GM18498 (cell line): ENCODE measurements around the gene MAML3.

Source experiments
- ATAC-seq: cut with Tn5 transposase; IDR thresholded peaks from one replicate; pipeline ENCODE4 v1.9.1; 2021; ENCODE audit warnings: mild to moderate bottlenecking, moderate library complexity; ENCODE audit not compliant: unreplicated experiment

MAML3 gene

DNA sequence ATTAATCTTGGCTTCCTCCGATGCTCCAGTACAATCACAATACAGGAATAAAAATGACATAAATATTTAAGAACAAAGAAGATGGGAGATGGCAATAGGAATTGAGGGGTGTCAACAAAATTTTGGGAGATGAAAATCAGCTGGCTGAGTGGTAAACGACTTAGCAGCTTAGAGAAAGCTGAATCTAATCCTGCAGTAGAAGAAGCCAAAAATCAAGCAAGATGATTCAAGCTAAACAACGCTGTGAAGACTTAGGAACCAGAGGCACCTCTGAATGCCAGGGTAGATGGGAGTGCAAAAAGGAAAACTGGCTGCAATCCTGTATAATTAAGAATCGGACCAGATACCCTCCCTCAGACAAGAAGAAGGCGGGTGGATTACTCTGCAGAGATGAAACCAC is 273.1 kb downstream of the MAML3 start:
- no peak for ATAC-seq

DNA sequence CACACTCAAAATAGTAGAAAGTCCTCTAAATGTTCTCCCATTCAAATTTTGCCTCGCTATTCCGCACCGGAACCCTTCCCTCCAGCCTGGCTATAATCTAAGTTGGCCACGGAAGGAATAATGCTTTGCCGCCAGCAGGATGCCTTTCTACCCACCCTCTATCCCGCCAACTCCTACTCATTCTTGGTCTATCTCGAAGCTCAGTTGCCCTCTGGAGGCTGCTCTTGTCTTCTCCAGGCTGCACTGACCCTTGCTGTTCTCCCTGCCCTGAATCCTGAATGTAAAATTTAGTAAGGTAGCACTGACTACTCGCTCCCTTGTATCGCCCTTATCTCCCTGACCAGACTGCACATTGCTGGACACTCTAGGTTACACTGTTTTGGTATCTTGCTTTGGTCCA is 275.9 kb downstream of the MAML3 start:
- no peak for ATAC-seq

DNA sequence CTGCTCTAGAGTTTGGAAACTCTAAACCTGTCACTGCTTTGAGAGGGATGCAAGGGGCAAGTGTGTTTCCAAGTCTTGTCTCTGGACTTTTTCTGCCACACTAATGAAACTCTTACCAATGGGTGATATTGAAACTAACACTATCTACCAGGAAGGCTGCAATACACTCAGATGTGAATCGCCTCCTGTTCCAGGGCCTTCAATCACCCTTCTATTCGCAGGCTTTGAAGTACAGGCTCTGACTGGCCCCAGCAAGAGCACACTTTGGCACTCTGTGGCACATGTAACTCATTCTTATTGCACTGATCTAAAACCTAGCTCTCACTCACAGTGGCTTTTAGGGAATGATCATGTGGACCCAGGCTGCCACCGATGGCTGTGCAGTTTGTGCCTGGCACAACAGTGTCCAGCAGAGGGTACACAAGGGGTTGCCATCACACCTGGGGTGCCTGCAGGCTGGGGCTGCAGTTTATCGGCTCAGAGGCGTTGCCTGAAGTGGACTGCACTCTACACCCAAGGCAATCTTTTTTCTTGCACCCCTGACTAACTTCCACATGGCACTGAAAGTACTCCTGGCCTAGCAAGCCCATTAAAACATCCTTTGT is 277.5 kb downstream of the MAML3 start:
- ATAC-seq = no peak

DNA sequence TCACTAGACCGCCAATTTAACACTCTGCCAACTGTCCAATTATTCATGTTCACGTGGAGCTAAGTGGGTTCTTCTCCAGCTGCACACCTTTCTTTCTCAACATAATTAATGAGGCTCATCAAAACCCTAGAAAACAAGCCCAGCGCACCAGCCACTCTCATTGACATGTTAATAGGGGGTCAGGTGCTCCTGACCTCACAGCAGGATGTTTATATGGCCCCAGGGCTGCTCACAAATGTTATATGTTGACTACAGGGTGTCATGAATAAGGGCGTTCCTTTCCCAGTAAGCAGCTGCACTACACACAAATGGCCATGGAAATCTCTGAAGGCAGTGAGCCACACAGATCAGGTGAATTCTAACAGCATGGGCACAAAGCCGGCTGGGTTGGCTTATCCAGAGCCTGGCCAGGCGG is 278.6 kb downstream of the MAML3 start:
- ATAC-seq = no peak

DNA sequence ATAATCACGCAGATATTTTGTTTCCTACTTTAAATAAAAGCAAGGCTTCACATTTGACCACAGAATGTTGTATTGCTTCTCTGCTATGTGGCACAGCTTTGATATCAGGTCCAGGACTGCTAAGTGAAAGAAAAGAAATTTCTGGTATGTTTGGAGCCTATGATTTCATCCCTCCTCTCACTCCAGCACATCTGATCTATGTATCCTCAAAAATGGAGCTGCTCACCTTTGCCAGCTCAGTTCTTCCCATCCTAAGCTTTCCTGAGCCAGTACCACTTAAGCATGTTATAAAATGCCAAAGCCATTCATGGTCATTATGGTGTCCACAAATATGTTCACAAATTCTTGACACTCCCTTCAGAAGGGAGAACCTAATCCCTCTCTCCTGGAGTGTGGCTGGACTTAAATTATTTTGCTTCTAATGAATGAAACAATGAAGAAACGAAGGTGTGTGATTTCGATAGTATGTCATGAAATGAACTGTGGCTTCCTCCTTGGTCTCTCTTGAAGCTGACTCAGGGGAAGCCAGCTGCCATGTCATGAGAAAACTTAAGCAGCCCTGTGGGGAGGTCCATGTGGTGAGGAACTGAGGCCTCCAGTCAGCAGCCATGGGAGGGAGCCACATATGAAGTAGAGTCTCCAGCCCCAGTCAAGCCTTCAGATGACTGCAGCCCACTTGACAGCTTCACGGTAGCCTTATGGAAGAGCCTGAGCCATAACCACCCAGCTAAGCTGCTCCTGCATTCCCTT is 280.7 kb downstream of the MAML3 start:
- ATAC-seq = no peak

DNA sequence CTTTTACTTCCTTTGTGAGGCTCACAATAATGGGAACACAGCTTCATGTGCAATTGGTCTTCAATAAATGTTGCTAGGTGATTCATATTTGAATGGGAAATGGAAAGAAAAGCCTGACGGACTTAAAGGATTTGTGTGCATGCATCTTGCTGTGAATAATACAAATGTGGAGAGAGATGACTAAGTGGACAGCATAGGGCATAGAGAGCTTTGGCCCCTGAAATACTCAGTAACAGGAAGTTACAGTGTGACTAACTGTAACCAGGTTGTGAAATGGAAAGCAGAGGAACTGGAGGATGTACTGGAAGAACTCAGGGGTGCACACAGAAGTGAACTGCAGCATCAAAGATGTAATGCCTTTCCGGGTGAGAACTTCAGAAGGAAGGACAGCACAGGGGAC is 281.7 kb downstream of the MAML3 start:
- ATAC-seq = no peak

DNA sequence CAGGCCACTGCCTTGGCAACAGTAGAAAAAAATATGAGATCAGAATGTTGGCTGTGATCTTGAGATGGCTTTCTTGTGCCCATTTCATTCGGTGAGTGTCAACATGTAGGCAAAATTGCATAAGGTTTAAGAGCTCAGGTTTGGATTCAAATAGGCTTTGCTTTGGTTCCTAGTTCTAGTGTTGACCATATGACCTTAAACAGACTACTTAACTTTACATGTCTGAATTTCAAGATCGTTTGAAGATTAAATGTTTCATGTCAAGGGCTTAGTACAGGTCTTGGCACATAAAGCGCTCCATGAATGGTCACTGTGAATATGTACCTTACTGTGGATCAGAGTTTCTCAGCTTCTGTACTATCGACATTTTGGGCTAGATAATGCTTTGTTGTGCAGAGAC is 284.2 kb downstream of the MAML3 start:
- ATAC-seq = no peak

DNA sequence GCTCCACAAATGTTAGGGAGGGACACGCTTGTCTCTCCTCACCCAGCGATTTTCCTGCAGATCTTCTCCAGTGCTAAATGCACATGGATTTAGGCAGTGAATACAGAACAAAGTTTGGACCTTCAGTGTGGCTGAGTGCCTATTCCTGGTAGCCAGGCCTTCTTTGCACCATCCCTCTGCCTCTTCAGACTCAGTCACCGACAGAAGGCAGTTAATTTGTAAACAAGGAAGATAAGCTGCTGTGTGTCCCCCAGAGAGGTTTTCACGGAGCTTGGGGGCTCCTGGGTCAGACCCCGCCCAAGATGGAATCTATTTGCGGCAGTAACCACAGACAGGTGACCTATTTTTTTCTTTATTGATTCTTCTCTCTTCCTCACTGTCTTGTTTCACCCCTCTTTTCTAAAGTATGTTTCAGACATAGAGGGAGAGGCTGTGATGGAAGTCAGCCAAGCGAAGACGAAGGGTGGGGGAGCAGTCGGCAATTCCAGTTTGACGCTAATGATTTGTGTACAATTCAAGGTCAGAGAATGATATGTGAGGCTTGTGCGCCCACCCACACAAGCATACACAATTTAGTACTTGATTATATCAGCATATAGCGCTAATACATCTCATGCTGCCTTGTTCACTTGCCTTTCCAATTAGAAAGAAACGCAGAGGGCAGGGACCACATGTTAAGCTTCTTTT is 287.6 kb downstream of the MAML3 start:
- ATAC-seq = no peak

DNA sequence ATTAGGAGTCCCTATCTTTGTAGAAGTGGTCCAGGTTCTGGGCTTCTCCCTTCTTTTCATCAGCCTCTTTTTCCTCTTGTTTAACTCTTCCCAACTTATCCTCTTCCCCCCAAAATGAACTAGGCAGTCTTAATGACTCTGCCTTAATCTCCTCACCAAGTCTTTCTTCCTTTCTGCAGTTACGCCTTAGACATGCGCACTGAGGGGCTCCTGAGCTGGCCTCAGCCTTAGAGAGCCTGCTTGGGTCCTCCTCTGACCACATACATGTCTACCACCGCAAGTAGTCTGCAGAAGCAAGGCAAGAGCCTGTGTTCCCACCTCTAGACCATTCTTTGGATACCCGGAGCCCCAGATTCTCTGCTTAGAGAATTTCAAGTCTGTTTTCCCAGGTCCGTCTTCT is 288.4 kb downstream of the MAML3 start:
- no peak for ATAC-seq

DNA sequence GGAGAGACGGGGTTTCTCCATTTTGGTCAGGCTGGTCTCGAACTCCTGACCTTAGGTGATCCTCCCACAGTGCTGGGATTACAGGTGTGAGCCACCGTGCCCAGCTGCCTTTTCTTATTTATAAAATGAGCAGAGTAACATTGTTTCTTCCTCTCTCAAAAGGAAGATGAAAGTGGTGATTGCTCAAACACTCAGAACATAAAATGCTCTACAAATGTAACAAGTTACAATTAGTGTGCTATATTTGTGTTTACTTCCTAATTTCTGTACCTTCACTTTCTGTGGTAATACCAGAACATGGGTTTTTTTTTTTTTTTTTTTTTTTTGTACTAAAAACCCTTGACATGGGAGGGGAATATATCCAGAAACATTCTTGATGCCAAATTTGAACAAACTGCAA is 290.5 kb downstream of the MAML3 start:
- no peak for ATAC-seq

DNA sequence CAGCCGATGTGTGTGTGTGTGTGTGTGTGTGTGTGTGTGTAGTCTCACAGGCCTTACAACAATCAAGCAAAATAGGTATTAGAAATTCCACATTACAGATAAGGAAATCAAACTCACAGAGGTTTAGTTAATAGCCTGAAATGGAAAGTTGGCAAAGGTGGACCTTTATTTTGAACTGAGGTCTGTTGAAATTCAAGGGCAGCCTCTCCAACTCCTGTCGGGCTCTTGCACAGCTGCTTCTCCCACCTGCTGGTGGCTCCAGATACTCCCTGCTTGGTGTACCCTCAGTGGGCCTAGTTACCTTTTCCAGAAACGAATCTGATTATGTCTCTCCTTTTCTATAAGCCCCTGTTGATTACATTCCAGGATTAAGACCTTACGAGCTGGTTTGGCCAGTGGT is 292.5 kb downstream of the MAML3 start:
- no peak for ATAC-seq

DNA sequence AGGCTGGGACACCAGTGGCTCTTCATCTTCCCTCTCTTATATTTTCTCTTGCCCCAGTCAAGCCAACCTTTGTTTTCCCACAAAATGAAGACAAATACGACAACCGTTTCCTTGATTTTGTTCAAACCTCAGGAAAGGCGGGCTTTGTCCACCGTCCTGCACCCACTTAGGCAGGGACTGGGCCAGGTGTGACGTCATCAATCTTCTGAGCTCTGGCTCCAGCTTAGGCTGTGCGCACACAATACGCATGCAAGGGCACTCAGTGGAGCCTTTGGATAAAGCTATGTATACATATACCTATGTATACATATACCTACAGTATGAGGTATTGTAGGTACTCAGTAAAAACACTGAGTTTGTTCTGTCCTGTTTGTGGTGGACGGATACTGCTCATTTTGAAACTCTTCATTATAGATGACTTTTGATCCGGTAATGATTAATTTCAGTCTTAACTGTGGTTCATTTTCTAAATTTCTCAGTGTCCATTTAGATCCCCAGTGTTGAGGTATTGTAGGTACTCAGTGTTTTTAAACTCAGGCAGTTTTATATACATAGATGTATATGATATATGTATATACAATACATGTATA is 293.5 kb downstream of the MAML3 start:
- ATAC-seq = no peak

DNA sequence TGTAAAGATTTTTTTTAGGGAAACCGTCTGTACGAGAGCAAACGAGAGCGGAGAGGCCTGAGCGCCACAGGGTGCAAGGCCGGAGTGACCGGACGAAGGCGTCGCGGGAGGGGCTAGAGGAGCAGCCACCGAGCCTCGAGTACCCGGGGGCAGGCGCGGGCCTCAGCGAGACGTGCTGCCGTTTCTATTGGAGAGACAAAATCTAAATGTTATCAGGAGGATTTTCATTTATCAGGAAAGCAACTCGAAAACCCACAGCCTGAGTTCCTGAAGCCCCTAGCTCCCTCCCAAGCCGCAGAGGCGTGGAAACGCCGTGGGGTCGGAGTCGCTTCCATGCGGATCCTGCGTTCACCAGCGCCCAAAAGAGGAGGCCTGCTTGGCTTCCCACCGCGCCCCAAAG is 294.1 kb downstream of the MAML3 start:
- no peak for ATAC-seq

DNA sequence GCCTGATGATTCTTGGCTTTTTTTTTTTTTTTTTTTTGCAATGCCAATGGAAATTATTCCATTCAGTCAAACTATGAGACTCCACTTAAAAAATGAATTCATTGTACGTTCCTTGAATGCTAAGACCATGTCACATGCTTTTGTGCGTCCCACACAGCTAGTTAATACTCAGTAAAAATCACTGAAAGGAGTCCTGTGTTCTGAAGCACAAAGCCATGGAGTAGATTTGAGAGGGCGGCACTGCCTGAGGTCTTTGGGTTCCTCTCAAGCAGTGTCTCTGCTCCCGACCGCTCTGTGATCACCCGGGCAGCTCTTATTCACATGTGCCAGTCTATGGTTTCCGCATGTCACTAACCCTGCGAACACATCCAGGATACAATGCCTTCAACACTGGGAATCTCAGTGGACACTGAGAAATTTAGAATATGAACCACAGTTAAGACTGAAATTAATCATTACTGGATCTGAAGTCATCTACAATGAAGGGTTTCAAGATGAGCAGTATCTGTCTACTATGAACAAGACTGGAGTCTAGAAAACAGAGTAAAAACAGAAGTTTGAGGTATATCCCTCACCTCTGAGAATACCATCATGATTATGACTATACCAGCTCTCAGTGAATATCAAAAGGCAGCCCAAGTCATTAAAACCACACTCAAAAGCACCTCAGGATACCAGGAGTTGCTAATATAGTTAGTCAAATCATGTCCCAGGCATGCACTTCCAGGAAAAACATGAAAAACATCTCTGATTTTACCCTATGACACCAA is 295.4 kb downstream of the MAML3 start:
- ATAC-seq = peak; percentile 89

DNA sequence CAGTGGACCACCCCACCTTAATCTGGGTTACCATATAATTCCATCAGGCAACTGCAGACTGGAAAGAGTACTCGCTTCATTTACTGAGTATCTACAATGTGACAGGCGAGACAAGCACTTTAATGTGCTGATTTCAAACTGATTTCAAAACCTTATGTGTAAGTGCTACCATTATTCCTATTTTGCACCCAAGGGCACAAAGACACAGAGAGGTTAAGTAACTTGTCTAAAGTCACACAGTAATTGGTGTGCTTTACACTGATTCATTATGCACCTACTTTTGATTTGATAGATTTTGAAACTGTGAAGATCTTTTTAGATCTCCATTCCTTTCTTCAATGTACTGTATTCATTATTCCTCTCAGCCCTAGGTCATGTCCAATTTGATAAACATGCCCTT is 296.0 kb downstream of the MAML3 start:
- no peak for ATAC-seq

DNA sequence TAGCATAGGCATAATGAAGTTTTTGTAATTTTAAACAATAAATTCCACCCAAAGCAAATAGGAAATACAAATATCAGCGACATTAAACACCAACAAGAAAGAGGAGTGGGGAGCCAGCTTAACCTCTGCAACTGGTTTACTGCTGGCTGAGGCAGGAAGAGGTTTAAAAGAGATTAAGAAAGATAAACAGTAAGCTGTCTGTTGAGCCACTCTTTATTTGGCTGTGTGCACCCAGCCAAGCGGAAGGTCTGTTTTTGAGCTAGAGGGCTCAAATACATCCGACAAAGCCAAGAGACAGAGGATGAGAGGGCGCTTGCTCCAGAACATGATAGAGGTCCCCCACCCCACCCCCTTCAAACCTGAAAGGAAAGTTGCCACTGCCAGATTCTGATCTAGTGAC is 297.0 kb downstream of the MAML3 start:
- ATAC-seq = no peak

DNA sequence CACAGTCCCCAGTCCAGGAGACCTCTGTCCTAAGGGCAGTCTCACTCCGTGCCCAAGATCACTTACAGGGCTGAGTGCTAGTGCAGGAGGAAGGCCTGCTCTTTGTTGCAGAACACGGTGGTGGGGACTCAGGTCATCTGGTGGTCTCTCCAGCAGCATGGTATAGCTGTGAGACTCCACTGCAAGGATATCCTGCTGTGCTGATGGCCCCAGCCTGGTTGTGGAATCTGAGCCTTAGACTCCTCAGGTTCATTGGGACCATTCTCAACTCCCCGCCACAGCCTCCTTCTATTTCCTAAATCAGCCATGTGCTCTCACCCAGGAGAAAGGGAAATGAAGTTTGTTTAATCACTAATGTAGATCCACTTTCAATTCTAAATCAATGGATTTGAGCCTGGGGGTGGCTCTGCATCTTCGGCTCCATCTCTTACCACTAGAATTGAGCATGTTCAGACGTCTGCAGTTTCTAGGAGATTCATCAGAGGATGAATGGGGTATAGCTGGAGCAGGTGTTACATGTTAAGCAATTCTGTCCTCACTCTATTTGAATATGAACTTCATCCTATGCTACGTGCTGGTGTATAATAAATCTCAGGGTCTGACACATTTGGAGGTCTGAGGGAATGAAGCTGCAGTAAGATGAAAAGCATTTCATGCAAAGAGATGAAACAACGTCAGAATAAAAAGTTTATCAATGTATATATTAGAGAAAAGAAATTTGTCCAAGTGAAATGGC is 299.1 kb downstream of the MAML3 start:
- ATAC-seq = no peak

DNA sequence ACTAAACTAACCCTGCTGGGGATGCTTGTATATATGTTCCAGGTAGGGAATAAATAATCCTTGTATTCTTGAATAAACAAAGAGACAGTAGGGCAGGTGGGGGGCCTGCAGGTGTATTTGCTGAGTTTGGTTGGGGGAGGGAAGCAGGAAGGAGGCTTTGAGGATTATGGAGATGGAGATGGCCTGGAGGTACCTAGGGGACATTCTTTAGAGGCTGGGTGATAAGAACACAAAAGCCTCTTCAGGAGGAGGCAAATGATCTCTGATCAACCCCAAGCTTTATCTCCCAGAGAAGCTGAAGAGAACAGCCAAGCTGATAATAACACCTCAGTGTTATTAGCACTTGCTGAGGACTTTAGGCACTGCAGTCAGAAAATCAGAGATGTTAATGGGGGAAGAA is 300.7 kb downstream of the MAML3 start:
- no peak for ATAC-seq

DNA sequence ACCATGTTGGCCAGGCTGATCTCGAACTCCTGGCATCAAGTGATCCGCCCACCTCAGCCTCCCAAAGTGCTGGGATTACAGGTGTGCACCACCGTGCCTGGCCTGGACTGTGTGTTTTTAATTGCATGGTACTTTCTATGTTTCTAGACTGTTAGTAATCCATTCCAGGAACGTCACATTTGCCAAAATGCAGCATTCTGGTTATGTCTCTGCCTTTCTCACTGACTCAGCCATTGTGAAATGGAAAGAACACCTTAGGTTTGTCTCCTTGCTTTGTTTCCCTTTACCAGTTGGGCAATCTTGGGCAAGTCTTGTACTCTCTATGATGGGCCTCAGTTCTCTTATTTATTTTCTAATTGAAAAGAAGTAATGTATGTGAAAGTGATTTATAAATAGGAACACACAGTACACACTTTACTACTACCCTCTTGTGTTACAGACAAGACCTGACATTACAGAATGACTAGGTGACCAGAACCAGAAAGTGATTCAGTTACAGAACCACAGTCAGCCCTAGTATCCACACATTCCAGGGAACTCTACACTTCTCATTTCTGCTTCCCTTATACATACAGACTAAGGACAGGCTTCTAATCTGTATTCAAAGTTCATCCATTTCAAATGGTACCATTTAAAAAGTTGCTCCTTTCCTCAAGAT is 301.2 kb downstream of the MAML3 start:
- no peak for ATAC-seq

DNA sequence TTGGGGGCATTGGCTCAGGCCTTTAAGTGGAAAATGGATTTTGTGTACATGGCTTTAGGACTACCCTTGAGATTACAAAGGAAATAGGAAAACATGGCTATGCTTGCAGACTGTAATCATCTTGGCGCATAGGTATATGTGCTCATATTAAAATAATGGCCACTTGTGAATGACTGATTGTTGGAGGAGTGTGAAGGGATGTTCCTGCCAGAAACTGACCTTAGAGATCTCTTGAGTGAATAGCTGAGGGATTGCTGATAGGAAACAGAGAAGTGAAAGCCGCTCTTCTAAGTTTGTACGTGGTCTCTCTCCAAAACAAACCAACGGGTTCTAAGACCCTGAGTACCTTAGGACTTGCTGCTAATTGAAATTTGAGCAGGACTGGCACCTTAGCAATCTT is 302.3 kb downstream of the MAML3 start:
- ATAC-seq = no peak
